Kidney (tissue), 14 donors: ENCODE data around the gene MGAT4A. TPM values are rescaled to one million over a fixed set of nuclear protein-coding genes. Genes with fewer than 3 reads are reported as not detected.

Source experiments
- DNase-seq, 5 donors: peaks; one replicate each; pipeline ENCODE4 v3.0.0-alpha.2; 2013 to 2020
- FAIRE-seq: peaks from 2 replicates; lab custom pipeline; 2012; peaks lifted over from hg19 to GRCh38; lab: Jason Lieb, UNC
- H3K27ac ChIP-seq, 2 donors: one replicate each; pipeline ENCODE4 v1.7.0; 2013; ENCODE audit warnings: low read depth in 2 of 2, low read length in 2 of 2, inconsistent platforms in 1 of 2
- H3K27me3 ChIP-seq: one replicate; pipeline ENCODE4 v1.7.1; 2013; ENCODE audit warnings: low read length, inconsistent platforms; ENCODE audit not compliant: control insufficient read depth, insufficient read depth
- H3K36me3 ChIP-seq, 3 donors: one replicate each; pipeline versions ENCODE4 v1.7.0 to v1.7.1; 2013; ENCODE audit warnings: low read length in 3 of 3, control low read depth in 1 of 3, inconsistent platforms in 1 of 3; ENCODE audit not compliant: insufficient read depth in 3 of 3, control insufficient read depth in 2 of 3
- H3K4me1 ChIP-seq, 3 donors: one replicate each; pipeline versions ENCODE4 v1.7.0 to v1.7.1; 2013; ENCODE audit warnings: low read length in 3 of 3, inconsistent platforms in 1 of 3, low read depth in 1 of 3; ENCODE audit not compliant: control insufficient read depth in 2 of 3, insufficient read depth in 2 of 3
- H3K4me3 ChIP-seq, 3 donors: one replicate each; pipeline versions ENCODE4 v1.7.0 to v1.8.1; 2013; ENCODE audit warnings: low read length in 3 of 3, control low read depth in 1 of 3, inconsistent platforms in 1 of 3
- H3K9ac ChIP-seq, 3 donors: one replicate each; pipeline versions ENCODE4 v1.7.0 to v1.7.1; 2013; ENCODE audit warnings: low read length in 3 of 3, control low read depth in 1 of 3, inconsistent platforms in 1 of 3
- H3K9me3 ChIP-seq, 3 donors: one replicate each; pipeline versions ENCODE4 v1.7.0 to v1.7.1; 2013; ENCODE audit warnings: low read length in 3 of 3, control low read depth in 1 of 3, inconsistent platforms in 1 of 3; ENCODE audit not compliant: control insufficient read depth in 2 of 3, insufficient read depth in 1 of 3
- CTCF ChIP-seq: IDR thresholded peaks from 3 replicates; pipeline ENCODE4 v1.5.1; 2012; ENCODE audit warnings: mild to moderate bottlenecking, moderate library complexity, borderline replicate concordance; ENCODE audit not compliant: insufficient read depth; ENCODE audit errors: extremely low read depth
- intact Hi-C: fragments of 100-400 bp; cut with DNase I; formaldehyde crosslinking; loops from one replicate; pipeline ENCODE4 v1.11.1; 2022
- polyA plus RNA-seq: library from polyadenylated mRNA; stranded (reverse); fragments of 350-450 nt; fragmentation: Illumina TruSeq; extraction: RNeasy Lipid Tissue Mini Kit (QIAGEN cat#74804); gene quantifications from one replicate; pipeline ENCODE4 v1.2.3, GENCODE V29; 2014; ENCODE audit warnings: low read depth, low replicate concordance; ENCODE audit not compliant: insufficient read depth
- total RNA-seq: library from RNA; stranded (reverse); fragmentation: NEBNext Ultra II Directional; extraction: Animal tissue kit (Norgen Biotek cat#: 25700); gene quantifications from one replicate; pipeline ENCODE4 v1.2.1, GENCODE V29; 2021
- donor health status: control.
- donor health status: control.
- donor health status: control.
- donor health status: control.
- donor health status: control.
- donor health status: DM: yes; HTN: yes; CAD: no.
- donor health status: Normal renal cell carcinoma (clear cell type).

Gene MGAT4A
- total and polyA plus RNA-seq, 2 donors from 2014 or later: 23.5 to 101 TPM

DNA sequence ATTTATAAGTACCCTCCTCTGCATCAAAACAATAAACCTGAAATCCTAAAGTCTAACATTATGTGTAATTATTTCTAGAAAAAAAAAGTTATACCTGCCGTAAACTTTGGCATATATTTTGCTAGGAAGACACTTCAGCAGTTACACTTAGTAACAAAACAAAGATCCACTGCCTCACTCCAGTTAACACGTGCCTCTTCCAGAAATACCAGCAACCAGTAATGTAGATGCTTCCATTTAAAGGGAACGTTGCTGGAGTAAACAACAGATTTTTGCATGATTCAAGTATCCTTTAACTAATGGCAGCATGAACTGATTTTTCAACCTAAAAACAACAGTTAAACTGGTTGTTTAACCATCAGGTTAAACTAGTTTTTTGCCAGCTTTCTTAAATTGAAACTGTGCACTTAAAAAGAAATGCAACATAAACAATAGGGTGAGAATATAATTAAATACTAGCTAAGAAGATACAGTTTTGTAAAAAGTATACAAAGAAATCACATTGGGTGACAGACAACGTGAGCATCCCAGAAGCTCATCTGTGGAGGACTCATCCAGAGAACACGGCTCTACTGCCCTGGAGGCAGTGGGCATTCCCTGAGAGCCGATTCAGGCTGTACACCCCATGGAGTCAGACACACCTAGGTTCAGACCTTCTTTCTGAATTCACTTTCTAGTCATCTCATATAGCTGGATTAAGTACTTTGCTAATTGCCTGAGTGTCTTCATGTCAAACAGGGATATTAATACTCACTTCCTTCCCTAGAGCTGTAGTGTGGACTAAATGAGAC lies 22.3 kb downstream of the MGAT4A start:
- H3K4me1 ChIP-seq: peaks cover 2 to 21% (median 16%) of the 10 kb centered on the region in 3 donors
- intact Hi-C loops: no loop called here
- no peak overlapping the region for H3K27ac ChIP-seq
- H3K9me3 ChIP-seq: no peaks in the 10 kb centered on the region
- H3K4me3 ChIP-seq: peak overlapping the region in 1 of 3 donors; percentile 14
- no peak overlapping the region for H3K9ac ChIP-seq
- no peaks in the 10 kb centered on the region for H3K36me3 ChIP-seq
- DNase-seq (no peak), FAIRE-seq (no peak)
- no peak for TF ChIP-seq CTCF
- no peaks in the 10 kb centered on the region for H3K27me3 ChIP-seq

DNA sequence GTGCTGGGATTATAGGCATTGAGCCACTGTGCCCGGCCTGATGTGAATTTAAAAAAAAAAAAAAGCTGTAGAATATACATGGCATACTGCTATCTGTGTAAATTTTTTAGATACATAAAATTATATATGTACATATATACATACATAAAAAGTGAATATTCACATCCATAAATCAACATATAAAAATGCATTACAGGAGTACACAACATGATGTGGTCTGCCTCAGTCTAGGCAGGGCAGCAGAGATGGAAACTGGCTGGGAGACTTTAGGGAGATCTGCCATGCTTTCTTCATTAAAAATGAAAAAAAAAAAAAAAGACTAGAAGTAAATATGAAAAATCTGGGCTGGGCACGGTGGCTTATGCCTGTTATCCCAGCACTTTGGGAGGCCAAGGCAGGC lies 24.3 kb downstream of the MGAT4A start:
- no peak for FAIRE-seq
- peaks cover 4 to 36% (median 34%) of the 10 kb centered on the region in 3 donors for H3K4me1 ChIP-seq
- intact Hi-C loops: no loop called here

DNA sequence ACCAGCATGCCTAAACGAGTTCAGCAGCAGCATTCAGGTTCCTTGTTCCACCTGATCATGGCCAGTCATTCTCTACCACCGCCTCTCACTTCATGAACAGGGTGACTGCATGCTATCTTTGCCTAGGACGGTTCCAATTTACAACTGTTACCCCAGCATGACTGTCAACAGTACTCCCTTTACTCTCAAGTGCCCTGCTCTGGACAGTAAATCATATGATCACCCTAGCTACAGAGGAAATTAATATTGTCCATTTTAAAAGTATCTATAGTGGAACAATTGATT lies 25.7 kb downstream of the MGAT4A start:
- Histone ChIP-seq H3K4me3 (no peak overlapping the region), H3K36me3 (no peaks in the 10 kb centered on the region), H3K9ac (peak overlapping the region in 1 of 3 donors; percentile 15), H3K4me1 (peaks cover 4 to 44% (median 39%) of the 10 kb centered on the region in 3 donors), H3K27ac (peak overlapping the region in 1 of 2 donors; percentile 43), H3K27me3 (no peaks in the 10 kb centered on the region), H3K9me3 (no peaks in the 10 kb centered on the region)
- FAIRE-seq (no peak), DNase-seq (no peak)
- no peak for TF ChIP-seq CTCF
- intact Hi-C loops: no loop called here

More for the DNA sequence above, 24.3 kb downstream of the MGAT4A start:
- Histone ChIP-seq H3K27me3 (no peaks in the 10 kb centered on the region), H3K36me3 (no peaks in the 10 kb centered on the region), H3K9me3 (no peaks in the 10 kb centered on the region), H3K9ac (no peak overlapping the region), H3K4me3 (no peak overlapping the region), H3K27ac (no peak overlapping the region)
- no peak for TF ChIP-seq CTCF
- DNase-seq: no peak
